ENCODE data around the gene CHRDL2.

DNA sequence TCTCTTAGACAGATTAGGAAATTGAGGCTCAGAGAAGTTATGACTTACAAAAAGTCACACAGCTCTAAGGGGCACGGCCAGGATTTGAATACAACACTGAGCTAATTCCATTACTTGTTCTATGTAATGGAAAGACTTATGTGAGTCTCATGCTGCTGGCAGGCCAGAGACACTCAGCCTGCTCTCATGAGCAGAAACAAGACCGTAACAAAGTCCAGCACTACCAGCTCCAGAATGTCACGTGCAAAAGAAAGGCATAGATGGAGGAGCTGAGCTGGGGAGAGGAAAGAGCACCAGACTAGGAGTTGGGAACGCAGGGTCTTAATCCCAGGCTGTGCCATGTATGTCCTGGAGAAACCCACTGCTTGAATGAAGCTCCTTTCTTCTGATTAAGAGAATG lies 1.8 kb downstream of the CHRDL2 start:
- TF ChIP-seq CTCF (IDR thresholded peaks at IDR 0.05; ENCODE audit: low read length) = no peak
- TF ChIP-seq EZH2 (IDR thresholded peaks at IDR 0.05; ENCODE audit: borderline replicate concordance, low read length) = no peak

Data from OCI-LY1 (cell line).